ENCODE results near the gene WNT9B.

DNA sequence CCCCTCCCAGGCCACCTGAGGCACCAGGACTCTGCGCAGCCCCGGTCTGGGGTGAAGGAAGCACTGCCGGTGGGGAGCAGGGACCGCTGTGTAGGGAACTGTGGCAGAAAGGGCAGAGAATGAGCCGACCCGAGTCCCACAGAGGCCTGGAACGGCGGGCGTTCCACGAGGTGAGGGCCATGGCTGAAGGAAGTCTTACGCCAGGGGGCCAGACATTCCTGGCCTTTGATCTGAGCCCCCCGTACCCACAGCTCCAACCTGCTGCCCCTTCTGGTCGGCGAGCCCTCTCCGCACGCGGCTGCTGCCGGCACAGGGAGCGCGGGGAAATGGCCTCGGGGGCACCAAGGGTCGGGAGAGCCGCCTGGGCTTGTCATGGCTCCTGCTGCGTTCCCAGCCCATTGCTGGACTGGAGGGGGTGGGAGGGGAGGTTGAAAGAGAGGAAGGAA lies 31.5 kb upstream of the WNT9B start:
- TF ChIP-seq TAF1 (IDR thresholded peaks at IDR 0.05; ENCODE audit: borderline replicate concordance, insufficient read depth, low read length) (no peak), POLR2AphosphoS5 (IDR thresholded peaks at IDR 0.05; ENCODE audit: low read depth, low read length) (no peak)
- TF ChIP-seq, protein P1, sequence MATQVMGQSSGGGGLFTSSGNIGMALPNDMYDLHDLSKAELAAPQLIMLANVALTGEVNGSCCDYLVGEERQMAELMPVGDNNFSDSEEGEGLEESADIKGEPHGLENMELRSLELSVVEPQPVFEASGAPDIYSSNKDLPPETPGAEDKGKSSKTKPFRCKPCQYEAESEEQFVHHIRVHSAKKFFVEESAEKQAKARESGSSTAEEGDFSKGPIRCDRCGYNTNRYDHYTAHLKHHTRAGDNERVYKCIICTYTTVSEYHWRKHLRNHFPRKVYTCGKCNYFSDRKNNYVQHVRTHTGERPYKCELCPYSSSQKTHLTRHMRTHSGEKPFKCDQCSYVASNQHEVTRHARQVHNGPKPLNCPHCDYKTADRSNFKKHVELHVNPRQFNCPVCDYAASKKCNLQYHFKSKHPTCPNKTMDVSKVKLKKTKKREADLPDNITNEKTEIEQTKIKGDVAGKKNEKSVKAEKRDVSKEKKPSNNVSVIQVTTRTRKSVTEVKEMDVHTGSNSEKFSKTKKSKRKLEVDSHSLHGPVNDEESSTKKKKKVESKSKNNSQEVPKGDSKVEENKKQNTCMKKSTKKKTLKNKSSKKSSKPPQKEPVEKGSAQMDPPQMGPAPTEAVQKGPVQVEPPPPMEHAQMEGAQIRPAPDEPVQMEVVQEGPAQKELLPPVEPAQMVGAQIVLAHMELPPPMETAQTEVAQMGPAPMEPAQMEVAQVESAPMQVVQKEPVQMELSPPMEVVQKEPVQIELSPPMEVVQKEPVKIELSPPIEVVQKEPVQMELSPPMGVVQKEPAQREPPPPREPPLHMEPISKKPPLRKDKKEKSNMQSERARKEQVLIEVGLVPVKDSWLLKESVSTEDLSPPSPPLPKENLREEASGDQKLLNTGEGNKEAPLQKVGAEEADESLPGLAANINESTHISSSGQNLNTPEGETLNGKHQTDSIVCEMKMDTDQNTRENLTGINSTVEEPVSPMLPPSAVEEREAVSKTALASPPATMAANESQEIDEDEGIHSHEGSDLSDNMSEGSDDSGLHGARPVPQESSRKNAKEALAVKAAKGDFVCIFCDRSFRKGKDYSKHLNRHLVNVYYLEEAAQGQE (IDR thresholded peaks at IDR 0.05; ENCODE audit: insufficient read depth in 1 of 2, low read depth in 2 of 2, low read length in 2 of 2), result no peak
